ENCODE results near the gene PARD6G.

- TF ChIP-seq, protein P1, sequence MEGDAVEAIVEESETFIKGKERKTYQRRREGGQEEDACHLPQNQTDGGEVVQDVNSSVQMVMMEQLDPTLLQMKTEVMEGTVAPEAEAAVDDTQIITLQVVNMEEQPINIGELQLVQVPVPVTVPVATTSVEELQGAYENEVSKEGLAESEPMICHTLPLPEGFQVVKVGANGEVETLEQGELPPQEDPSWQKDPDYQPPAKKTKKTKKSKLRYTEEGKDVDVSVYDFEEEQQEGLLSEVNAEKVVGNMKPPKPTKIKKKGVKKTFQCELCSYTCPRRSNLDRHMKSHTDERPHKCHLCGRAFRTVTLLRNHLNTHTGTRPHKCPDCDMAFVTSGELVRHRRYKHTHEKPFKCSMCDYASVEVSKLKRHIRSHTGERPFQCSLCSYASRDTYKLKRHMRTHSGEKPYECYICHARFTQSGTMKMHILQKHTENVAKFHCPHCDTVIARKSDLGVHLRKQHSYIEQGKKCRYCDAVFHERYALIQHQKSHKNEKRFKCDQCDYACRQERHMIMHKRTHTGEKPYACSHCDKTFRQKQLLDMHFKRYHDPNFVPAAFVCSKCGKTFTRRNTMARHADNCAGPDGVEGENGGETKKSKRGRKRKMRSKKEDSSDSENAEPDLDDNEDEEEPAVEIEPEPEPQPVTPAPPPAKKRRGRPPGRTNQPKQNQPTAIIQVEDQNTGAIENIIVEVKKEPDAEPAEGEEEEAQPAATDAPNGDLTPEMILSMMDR (IDR thresholded peaks at IDR 0.05) = no peak
- TF ChIP-seq YY1 (IDR thresholded peaks at IDR 0.05; ENCODE audit: low read depth) = no peak
- TF ChIP-seq FOSL2 (IDR thresholded peaks at IDR 0.05; ENCODE audit: borderline replicate concordance, low read depth) = no peak
- TF ChIP-seq RAD21 (IDR thresholded peaks at IDR 0.05; ENCODE audit: low read length) = no peak
- TF ChIP-seq, protein P2, sequence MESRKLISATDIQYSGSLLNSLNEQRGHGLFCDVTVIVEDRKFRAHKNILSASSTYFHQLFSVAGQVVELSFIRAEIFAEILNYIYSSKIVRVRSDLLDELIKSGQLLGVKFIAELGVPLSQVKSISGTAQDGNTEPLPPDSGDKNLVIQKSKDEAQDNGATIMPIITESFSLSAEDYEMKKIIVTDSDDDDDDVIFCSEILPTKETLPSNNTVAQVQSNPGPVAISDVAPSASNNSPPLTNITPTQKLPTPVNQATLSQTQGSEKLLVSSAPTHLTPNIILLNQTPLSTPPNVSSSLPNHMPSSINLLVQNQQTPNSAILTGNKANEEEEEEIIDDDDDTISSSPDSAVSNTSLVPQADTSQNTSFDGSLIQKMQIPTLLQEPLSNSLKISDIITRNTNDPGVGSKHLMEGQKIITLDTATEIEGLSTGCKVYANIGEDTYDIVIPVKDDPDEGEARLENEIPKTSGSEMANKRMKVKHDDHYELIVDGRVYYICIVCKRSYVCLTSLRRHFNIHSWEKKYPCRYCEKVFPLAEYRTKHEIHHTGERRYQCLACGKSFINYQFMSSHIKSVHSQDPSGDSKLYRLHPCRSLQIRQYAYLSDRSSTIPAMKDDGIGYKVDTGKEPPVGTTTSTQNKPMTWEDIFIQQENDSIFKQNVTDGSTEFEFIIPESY (IDR thresholded peaks at IDR 0.05; ENCODE audit: borderline replicate concordance, low read depth) = no peak
- TF ChIP-seq, protein P3, sequence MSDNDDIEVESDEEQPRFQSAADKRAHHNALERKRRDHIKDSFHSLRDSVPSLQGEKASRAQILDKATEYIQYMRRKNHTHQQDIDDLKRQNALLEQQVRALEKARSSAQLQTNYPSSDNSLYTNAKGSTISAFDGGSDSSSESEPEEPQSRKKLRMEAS (IDR thresholded peaks at IDR 0.05; ENCODE audit: low read depth) = no peak
- TF ChIP-seq RXRA (IDR thresholded peaks at IDR 0.05; ENCODE audit: borderline replicate concordance, low read depth) = no peak
- TF ChIP-seq TAF1 (IDR thresholded peaks at IDR 0.05; ENCODE audit: borderline replicate concordance, low read depth, low read length) = no peak
- TF ChIP-seq TEAD4 (IDR thresholded peaks at IDR 0.05; ENCODE audit: borderline replicate concordance, insufficient read depth) = no peak
These were observed 115.0 kb downstream of the PARD6G start for GRCh38 chr18:80132180-80132812.

Measured in SK-N-SH (cell line).